DOHH2 (cell line): ENCODE results near the gene DNAJC4.

Experiments used
- H3F3A ChIP-seq: fragments of 200-600 bp; sonication (generic), shearing (Covaris generic); 2 replicates; pipeline ENCODE4 v1.6.0; 2016; ENCODE audit warnings: antibody characterized with exemption, mild to moderate bottlenecking; ENCODE audit not compliant: control insufficient read depth, insufficient read depth
- H3K27ac ChIP-seq: fragments of 200-600 bp; sonication (generic); 2 replicates; pipeline ENCODE4 v1.5.1; 2014; ENCODE audit warnings: low read depth, mild to moderate bottlenecking, low read length, moderate library complexity
- H3K27me3 ChIP-seq: fragments of 200-600 bp; sonication (generic); 2 replicates; pipeline ENCODE4 v1.6.1; 2014; ENCODE audit warnings: mild to moderate bottlenecking, low read length, mixed read lengths; ENCODE audit not compliant: control insufficient read depth
- H3K36me3 ChIP-seq: fragments of 200-600 bp; sonication (generic); 2 replicates; pipeline ENCODE4 v1.6.1; 2014; ENCODE audit warnings: mild to moderate bottlenecking, low read length, moderate library complexity, mixed read lengths; ENCODE audit not compliant: control insufficient read depth
- H3K4me1 ChIP-seq: fragments of 200-600 bp; sonication (generic); 2 replicates; pipeline ENCODE4 v1.6.1; 2014; ENCODE audit warnings: mild to moderate bottlenecking, low read length, mixed read lengths; ENCODE audit not compliant: control insufficient read depth
- H3K4me2 ChIP-seq: fragments of 200-600 bp; sonication (generic); 2 replicates; pipeline ENCODE4 v1.6.0; 2014; ENCODE audit warnings: mild to moderate bottlenecking, low read length, moderate library complexity
- H3K4me3 ChIP-seq: fragments of 200-600 bp; sonication (generic); 2 replicates; pipeline ENCODE4 v1.5.1; 2014; ENCODE audit warnings: mild to moderate bottlenecking, low read length, mixed read lengths
- H3K79me2 ChIP-seq: fragments of 200-600 bp; sonication (generic); 2 replicates; pipeline ENCODE4 v1.6.1; 2014; ENCODE audit warnings: mild to moderate bottlenecking, low read length, mixed read lengths; ENCODE audit not compliant: control insufficient read depth
- H3K9me2 ChIP-seq: fragments of 200-600 bp; sonication (generic); replicated peaks from 2 replicates; pipeline ENCODE4 v1.6.1; 2014; ENCODE audit warnings: mild to moderate bottlenecking, low read length, mixed read lengths; ENCODE audit not compliant: control insufficient read depth
- H3K9me3 ChIP-seq: fragments of 200-600 bp; sonication (generic); 2 replicates; pipeline ENCODE4 v1.6.1; 2014; ENCODE audit warnings: antibody characterized with exemption, low read length, mixed read lengths; ENCODE audit not compliant: control insufficient read depth, insufficient read depth
- H4K20me1 ChIP-seq: fragments of 200-600 bp; sonication (generic); 2 replicates; pipeline ENCODE4 v1.6.0; 2014; ENCODE audit warnings: low read depth, mild to moderate bottlenecking, antibody characterized with exemption, low read length, moderate library complexity; ENCODE audit not compliant: control insufficient read depth, insufficient read depth
- EZH2phosphoT487 ChIP-seq: fragments of 200-600 bp; sonication (generic); IDR thresholded peaks from 2 replicates; pipeline ENCODE4 v1.6.1; 2017; ENCODE audit warnings: borderline replicate concordance, mild to moderate bottlenecking, antibody characterized with exemption, low read length, moderate library complexity, mixed read lengths
- TF ChIP-seq, protein P1 (sequence below): fragments of 200-600 bp; sonication (generic); IDR thresholded peaks from one replicate; pipeline ENCODE4 v1.5.1; 2014; ENCODE audit warnings: antibody characterized with exemption, mild to moderate bottlenecking, low read depth, low read length; ENCODE audit not compliant: poor library complexity, severe bottlenecking

The DNAJC4 gene

DNA sequence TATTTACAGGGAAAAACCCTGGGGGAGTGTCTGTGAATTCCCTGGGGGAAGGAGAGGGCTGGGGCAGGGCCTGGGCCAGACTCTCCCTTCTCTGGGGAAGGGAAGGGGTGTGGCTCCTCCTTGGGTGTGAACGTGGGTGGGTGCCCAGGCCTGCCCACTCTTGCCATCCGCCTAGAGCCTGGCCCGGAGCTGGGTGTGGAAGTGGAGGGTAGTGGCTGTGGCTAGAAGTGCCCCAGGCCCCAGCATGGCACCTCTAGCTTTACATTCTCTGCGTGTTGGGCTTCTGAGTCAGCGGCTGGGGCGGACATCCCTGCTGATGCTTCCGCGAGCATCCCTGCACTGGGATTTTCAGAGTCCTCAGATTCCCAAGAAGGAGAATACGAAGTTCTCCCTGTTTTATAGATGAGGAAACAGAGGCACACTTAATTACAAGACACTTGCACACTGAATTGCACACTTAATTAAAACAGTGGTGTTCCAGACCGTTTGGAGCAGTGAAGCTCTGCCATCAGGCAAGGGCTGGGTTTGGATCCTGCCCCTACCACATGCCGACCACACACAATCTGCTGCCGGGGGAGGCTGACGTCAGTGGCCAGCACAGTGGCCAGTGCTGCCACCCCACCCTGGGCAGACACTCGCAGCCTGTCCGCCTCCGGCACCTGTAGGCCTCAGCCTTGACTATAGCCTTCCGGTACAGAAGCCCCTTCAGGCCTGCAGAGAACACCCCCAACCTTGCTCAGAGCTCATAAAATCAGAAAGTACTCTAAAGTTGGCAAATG, 46.5 kb downstream of the DNAJC4 start:
- Histone ChIP-seq H3K27ac (no peak overlapping the region), H3K4me3 (no peak overlapping the region), H3F3A (peaks cover 8% of the 10 kb centered on the region), H4K20me1 (no peaks in the 10 kb centered on the region), H3K79me2 (peaks cover 9% of the 10 kb centered on the region), H3K27me3 (no peaks in the 10 kb centered on the region), H3K36me3 (peaks cover 14% of the 10 kb centered on the region; the same call in 1 of the 2 replicates), H3K9me3 (no peaks in the 10 kb centered on the region), H3K9me2 (no peaks in the 10 kb centered on the region), H3K4me2 (no peak overlapping the region), H3K4me1 (peaks cover 7% of the 10 kb centered on the region)
- no peak for TF ChIP-seq EZH2phosphoT487
- TF ChIP-seq, protein P1, sequence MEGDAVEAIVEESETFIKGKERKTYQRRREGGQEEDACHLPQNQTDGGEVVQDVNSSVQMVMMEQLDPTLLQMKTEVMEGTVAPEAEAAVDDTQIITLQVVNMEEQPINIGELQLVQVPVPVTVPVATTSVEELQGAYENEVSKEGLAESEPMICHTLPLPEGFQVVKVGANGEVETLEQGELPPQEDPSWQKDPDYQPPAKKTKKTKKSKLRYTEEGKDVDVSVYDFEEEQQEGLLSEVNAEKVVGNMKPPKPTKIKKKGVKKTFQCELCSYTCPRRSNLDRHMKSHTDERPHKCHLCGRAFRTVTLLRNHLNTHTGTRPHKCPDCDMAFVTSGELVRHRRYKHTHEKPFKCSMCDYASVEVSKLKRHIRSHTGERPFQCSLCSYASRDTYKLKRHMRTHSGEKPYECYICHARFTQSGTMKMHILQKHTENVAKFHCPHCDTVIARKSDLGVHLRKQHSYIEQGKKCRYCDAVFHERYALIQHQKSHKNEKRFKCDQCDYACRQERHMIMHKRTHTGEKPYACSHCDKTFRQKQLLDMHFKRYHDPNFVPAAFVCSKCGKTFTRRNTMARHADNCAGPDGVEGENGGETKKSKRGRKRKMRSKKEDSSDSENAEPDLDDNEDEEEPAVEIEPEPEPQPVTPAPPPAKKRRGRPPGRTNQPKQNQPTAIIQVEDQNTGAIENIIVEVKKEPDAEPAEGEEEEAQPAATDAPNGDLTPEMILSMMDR: no peak

DNA sequence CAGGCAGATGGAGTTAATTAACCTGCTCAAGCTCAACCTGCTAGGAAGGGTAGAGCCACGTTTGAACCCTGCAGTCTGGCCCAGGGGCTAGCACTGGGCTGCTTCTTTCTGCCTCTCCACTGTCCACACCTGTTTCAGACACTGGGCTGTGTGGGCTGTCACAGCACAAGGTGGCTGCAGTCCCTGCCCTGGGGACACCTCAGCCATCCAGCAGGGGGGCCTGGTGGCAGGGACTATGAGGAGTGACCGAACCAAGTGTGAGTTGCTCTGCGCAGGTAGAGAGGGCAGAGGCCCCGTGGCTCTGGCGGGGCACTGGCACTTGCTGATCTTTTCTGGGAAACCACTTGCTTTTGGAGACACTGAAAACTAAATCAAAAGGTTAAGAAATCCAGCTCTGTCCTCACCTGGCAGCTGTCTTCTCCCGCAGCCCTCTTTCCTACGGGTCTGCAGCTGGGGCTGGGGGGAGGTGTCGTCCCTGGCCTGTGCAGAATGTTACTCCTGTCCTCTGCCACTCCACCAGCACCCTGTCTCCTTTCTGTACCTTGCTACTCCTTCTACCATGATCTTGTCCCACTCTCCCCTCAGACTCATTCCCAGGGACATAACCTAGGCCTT, 48.3 kb downstream of the DNAJC4 start:
- Histone ChIP-seq H3K4me1 (peaks cover 4% of the 10 kb centered on the region), H3K9me2 (no peaks in the 10 kb centered on the region), H3K9me3 (no peaks in the 10 kb centered on the region), H4K20me1 (no peaks in the 10 kb centered on the region), H3K4me3 (no peak overlapping the region), H3K27ac (no peak overlapping the region), H3K4me2 (no peak overlapping the region), H3K79me2 (peaks cover 6% of the 10 kb centered on the region), H3F3A (no peaks in the 10 kb centered on the region), H3K27me3 (no peaks in the 10 kb centered on the region), H3K36me3 (peaks cover 11% of the 10 kb centered on the region; the same call in 1 of the 2 replicates)
- TF ChIP-seq, protein P1: no peak

DNA sequence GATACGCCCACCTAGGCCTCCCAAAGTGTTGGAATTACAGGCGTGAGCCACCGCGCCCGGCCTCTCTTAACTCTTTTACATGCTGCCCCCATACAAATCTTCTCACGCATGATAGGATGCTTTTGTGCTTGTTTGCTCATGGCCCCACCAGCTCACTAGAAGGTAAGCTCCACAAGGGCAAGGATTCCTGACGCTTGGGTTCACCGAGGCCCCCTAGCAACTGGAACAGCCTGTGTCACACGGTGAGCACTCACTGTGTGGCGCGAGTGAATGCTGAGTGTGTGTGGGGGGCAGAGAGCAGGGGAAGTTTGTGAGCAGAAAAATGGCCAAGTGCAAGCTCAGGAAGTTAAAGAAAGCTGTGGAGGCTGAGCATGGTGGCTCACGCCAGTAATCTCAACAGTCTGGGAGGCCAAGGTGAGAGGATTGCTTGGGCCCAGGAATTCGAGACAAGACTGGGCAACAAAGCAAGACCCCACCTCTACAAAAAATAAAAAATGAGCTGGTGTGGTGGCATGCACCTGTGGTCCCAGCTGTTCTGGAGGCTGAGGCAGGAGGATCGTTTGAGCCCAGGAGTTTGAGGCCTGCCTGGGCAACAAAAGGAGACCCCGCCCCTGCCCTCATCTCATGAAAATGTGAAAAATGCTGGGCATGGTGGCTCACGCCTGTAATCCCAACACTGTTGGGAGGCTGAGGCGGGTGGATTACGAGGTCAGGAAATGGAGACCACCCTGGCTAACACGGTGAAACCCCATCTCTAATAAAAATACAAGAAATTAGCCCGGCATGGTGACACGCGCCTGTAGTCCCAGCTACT, 51.8 kb downstream of the DNAJC4 start:
- Histone ChIP-seq H3K9me3 (no peaks in the 10 kb centered on the region), H3K4me2 (no peak overlapping the region), H3K36me3 (peaks cover under 1% of the 10 kb centered on the region; the same call in 1 of the 2 replicates), H3K9me2 (no peaks in the 10 kb centered on the region), H3K27ac (no peak overlapping the region), H4K20me1 (no peaks in the 10 kb centered on the region), H3F3A (peaks cover 2% of the 10 kb centered on the region; the same call in 1 of the 2 replicates), H3K79me2 (peaks cover 12% of the 10 kb centered on the region), H3K4me3 (no peak overlapping the region), H3K27me3 (no peaks in the 10 kb centered on the region), H3K4me1 (peaks cover 19% of the 10 kb centered on the region)
- TF ChIP-seq, protein P1: no peak
- TF ChIP-seq EZH2phosphoT487: no peak
